DOHH2 (cell line): ENCODE data around the gene RIMKLB.

Source experiments
- EZH2phosphoT487 ChIP-seq: fragments of 200-600 bp; sonication (generic); IDR thresholded peaks from 2 replicates; pipeline ENCODE4 v1.6.1; 2017; ENCODE audit warnings: borderline replicate concordance, mild to moderate bottlenecking, antibody characterized with exemption, low read length, moderate library complexity, mixed read lengths
- TF ChIP-seq, protein P1 (sequence below): fragments of 200-600 bp; sonication (generic); IDR thresholded peaks from one replicate; pipeline ENCODE4 v1.5.1; 2014; ENCODE audit warnings: antibody characterized with exemption, mild to moderate bottlenecking, low read depth, low read length; ENCODE audit not compliant: poor library complexity, severe bottlenecking

DNA sequence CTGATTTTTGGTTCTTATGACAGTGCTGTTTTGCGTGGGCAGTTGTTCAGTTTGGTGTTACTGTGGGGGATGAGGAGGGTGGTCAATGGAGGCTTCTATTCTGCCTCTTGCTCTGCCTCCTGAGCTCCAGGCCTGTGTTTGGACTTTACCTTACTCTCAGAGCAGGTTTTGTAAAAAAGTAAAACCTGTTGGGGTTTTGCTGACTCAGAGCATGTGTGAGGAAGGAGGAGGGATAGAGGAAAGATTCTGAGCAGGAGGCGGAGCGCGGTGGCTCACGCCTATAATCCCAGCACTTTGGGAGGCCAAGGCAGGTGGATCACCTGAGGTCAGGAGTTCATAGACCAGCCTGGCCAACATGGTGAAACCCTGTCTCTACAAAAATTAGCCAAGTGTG, 131.3 kb downstream of the RIMKLB start:
- TF ChIP-seq, protein P1, sequence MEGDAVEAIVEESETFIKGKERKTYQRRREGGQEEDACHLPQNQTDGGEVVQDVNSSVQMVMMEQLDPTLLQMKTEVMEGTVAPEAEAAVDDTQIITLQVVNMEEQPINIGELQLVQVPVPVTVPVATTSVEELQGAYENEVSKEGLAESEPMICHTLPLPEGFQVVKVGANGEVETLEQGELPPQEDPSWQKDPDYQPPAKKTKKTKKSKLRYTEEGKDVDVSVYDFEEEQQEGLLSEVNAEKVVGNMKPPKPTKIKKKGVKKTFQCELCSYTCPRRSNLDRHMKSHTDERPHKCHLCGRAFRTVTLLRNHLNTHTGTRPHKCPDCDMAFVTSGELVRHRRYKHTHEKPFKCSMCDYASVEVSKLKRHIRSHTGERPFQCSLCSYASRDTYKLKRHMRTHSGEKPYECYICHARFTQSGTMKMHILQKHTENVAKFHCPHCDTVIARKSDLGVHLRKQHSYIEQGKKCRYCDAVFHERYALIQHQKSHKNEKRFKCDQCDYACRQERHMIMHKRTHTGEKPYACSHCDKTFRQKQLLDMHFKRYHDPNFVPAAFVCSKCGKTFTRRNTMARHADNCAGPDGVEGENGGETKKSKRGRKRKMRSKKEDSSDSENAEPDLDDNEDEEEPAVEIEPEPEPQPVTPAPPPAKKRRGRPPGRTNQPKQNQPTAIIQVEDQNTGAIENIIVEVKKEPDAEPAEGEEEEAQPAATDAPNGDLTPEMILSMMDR, result no peak
- TF ChIP-seq EZH2phosphoT487, result no peak
